Femur (tissue), 1 donor: ENCODE measurements around the gene DHRS7B.
"Not testable (repeated sequence)": the region's sequence is repeated elsewhere in the genome, so short reads cannot be mapped to it uniquely, and the experiment has no call there.

Experiments used
- DNase-seq: peaks from one replicate; pipeline ENCODE4 v3.0.0-alpha.2; 2017

The DHRS7B gene

GRCh38 chr17:21126645-21127508 is at the start of gene DHRS7B:
DHRS7B (plus strand) TSS chr17:21126964; CDS start chr17:21126972, 8 bp downstream.
- DNase-seq, result peak; percentile 97

- no peak for DNase-seq
Measured at GRCh38 chr17:21077281-21077680, 49.5 kb upstream of the DHRS7B start.

GRCh38 chr17:21078016-21078780 is 48.6 kb upstream of the DHRS7B start:
- peak; percentile 37 for DNase-seq

GRCh38 chr17:21079196-21079595 is 47.6 kb upstream of the DHRS7B start:
- DNase-seq, result no peak

GRCh38 chr17:21082001-21082436 is 44.7 kb upstream of the DHRS7B start:
- DNase-seq, result no peak

- not testable (repeated sequence) for DNase-seq
Measured at GRCh38 chr17:21085280-21085679, 41.5 kb upstream of the DHRS7B start.

GRCh38 chr17:21085707-21086106 is 41.1 kb upstream of the DHRS7B start:
- DNase-seq, result no peak

GRCh38 chr17:21089145-21089544 is 37.6 kb upstream of the DHRS7B start:
- DNase-seq, result no peak

- DNase-seq, result no peak
Measured at GRCh38 chr17:21089933-21090901, 36.5 kb upstream of the DHRS7B start.

- no peak for DNase-seq
Measured at GRCh38 chr17:21090902-21091618, 35.7 kb upstream of the DHRS7B start.

GRCh38 chr17:21094298-21094704 is 32.5 kb upstream of the DHRS7B start:
- no peak for DNase-seq

GRCh38 chr17:21095735-21096134 is 31.0 kb upstream of the DHRS7B start:
- no peak for DNase-seq

- DNase-seq, result no peak
Measured at GRCh38 chr17:21096874-21097273, 29.9 kb upstream of the DHRS7B start.

GRCh38 chr17:21098934-21099689 is 27.7 kb upstream of the DHRS7B start:
- peak; percentile 80 for DNase-seq

GRCh38 chr17:21100636-21101035 is 26.1 kb upstream of the DHRS7B start:
- DNase-seq, result no peak

GRCh38 chr17:21104608-21105007 is 22.2 kb upstream of the DHRS7B start:
- DNase-seq, result no peak

GRCh38 chr17:21105064-21105894 is 21.5 kb upstream of the DHRS7B start:
- no peak for DNase-seq

- DNase-seq, result no peak
Measured at GRCh38 chr17:21106316-21106715, 20.4 kb upstream of the DHRS7B start.

- DNase-seq, result not testable (repeated sequence)
Measured at GRCh38 chr17:21107067-21107650, 19.6 kb upstream of the DHRS7B start.

GRCh38 chr17:21108651-21109050 is 18.1 kb upstream of the DHRS7B start:
- no peak for DNase-seq
